DMS114 treated with DMSO at 0.1 percent for 48 hours (cell line): ENCODE measurements around the gene AQP6.

Experiments
- DNase-seq: peaks from one replicate; lab custom pipeline; 2025; ENCODE audit not compliant: unreplicated experiment; lab: John Stamatoyannopoulos, UW

Gene AQP6

DNA sequence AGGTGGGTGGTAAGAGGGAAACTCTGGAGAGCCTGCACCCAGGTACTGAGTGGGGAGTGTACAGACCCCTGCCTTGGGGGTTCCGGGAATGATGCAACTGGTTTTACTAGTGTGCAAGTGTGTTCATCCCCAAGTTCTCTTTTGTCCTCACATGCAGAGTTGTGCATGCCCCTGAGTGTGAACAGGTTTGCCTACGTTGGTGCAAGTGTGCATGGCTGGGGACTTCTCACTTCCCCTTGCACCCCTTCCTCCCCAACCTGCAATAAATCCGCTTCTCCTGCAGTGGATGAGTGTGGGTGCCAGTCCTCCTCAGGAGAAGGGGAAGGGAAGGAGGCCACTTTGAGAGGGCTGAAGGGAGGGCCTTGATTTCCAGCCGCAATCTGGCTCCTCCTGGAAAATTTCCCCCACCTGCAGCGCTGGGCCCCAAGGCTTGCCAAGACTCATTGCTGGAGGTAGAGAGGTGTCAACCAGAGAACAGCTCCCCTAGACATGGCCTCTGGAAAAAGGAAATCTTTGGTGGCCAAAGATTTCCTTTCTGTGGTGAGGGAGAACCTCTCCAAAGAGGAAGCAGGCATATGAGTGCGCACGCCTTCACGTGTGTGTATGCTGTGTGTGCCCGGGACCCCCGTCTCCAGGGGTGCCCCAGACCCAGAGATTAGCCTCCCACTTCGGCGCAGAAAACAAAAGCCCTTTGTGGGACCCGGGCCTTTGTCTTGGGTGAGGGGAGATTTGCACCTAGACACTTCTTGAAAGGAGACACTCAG lies 16.7 kb upstream of the AQP6 start:
- DNase-seq = no peak

DNA sequence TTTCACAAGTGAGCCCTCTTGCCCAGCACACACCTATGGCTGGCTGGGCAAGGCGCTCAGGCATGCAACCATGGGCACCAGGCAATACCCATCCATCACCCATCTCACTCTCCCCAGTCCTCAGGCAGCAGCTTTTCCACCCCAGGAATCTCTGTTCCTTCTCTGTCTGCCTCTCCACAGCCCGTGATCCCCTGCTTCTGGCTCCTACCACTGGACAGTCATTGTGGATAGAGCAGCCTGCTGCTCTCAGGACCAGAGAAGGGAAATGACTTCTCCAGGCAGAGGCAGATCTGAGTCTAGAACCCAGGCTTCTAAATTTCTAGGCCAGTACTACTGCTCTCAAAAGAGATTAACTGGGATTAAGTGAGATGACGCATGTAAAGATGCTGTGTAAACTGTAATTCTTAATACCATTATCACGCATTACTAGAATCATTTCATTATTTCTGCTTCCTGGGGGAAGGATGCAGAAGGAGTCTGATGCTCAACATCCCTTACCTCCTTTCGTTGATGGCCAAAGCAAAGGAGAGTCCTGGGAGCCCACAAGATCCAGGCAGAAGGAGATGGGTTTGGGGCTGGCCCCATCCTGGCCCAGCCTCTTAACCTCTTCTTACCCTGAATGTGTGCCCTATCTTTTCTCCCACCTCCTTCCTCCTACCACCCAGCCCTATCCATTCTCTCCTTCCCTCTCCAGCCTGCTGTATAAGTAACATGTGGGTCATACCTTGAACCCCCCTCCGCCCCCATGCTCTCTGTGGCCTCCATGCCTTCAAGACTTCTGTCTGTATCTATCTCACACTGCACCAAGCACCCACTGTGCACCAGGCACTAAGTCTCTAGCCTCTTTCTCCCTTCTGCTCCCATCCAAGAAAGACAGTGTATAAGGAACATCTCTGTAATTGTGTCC lies 15.8 kb upstream of the AQP6 start:
- DNase-seq = no peak

- DNase-seq = no peak
Observed at GRCh38 chr12:49957570-49957967, 15.2 kb upstream of the AQP6 start.

- DNase-seq = no peak
Observed at GRCh38 chr12:49959685-49960473, 12.9 kb upstream of the AQP6 start.

- DNase-seq = no peak
Observed at GRCh38 chr12:49960474-49961110, 12.2 kb upstream of the AQP6 start.

DNA sequence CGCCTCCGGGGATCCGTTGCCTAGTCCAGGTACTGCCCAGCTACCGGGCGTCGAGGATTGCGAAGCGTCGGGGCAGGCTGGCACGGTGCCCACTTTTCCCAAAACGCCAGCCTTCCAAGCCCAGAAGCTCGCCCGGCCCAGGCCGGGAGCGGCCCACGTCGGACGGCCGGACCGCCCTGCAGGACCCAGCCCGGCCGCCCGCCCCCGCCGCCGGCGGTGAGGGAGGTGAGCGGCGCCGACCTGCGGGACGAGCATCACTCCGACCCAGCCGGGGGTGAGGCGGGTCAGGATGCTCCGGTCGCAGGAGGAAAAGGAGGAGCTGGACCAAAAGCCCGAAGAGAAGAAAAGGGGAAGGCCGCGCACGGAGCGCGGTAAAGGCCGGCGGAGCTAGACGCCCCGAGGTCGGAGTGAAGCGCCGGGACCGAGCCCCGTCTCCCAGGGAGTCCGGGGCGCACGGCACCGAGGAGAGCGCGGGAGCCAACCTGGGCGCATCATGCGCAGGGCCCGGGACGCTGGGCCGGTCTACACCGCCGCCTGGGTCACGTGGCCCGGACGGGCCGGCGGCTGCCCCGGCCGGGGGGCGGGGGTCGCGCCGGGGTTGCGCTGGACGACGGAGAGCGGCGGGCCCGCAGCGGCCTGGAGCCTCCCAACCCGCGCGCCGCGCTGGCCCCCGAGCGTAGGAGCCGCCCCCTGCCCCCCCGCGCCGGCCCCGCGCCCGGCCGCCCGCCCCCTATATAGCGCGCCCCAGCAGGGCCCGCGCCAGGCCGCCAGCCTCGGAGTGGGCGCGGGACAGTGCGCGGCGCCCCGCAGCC lies 11.4 kb upstream of the AQP6 start, which contains the start of gene AQP5:
Gene AQP5 (plus strand): TSS at position 762 of the 812 bp plus-strand sequence. CDS start 146 bp downstream, outside the sequence.
- no peak for DNase-seq

- no peak for DNase-seq
Observed at GRCh38 chr12:49961993-49962764, 10.6 kb upstream of the AQP6 start.

DNA sequence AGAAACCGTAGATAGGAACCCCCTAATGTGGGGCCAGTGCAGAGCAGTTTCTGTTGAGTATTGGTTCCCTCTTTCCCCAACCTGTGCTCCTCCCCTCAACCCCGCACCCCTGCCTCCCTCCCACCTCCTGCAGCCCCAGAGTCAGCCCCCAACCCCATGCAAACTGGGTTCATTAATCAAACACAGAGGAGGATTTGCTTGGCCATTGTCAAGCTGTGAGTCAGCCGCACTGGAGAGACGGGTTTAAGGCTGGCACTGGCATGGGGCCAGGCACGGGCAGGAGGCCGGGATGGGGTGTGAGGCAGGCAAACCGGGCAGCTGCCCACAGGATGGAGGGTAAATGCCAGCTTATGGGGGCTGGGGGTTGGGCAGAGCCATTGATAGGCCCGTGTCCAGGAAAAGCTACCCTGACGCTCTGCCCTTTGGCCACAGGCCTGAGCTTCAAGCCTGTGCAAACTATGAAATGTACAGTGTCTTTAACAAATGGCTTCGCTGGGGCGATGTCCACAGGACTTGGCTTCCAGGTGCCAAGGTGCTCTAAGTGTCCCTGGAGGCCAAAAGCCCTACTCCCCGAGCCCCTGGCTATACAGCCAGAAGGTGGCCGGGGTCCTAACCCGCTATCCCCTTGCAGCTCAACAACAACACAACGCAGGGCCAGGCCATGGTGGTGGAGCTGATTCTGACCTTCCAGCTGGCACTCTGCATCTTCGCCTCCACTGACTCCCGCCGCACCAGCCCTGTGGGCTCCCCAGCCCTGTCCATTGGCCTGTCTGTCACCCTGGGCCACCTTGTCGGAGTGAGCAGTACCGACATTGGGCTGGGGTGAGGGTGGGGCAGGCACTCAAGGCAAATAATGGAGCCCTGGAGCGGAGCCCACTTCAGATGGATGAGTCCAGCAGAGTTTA lies 9.6 kb upstream of the AQP6 start:
- no peak for DNase-seq

DNA sequence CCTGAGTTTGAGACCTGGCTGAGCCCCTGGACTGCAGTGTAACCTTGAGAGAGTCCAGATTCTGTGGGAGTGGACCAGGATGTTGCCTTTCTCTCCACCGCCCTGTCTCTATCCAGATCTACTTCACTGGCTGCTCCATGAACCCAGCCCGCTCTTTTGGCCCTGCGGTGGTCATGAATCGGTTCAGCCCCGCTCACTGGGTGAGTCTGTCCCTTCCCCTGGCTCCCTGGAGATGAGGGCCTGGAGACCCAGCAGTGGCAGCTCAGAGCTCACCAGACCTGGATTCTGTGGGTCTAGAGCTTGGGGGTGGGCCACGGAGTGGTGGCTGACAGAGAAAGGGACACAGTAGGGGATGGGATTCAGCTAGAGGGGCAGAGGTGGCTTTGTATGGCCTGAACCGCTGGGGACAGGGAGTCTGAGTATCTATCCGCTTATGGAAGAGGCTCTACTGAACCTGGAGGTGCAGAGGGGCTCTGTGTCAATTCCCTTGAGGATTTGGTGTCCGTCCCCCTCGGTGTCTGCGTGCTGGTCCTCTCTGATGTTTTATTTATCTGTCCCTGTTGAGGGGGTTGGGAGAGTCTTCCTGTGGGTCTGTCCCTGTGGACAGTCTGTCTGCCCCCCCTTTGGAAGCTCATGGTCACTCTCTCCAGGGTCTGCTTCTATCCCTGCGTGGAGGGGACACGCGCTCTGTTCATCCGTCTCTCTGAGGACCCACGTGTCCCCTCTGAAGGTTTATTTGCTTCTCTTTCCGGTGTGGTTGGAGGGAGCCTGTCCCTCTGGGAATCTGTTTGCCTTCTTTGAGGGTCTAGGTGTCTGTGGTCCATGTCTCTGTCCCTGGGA lies 8.6 kb upstream of the AQP6 start:
- no peak for DNase-seq

GRCh38 chr12:49964849-49965624 lies 7.7 kb upstream of the AQP6 start:
- DNase-seq = no peak

DNA sequence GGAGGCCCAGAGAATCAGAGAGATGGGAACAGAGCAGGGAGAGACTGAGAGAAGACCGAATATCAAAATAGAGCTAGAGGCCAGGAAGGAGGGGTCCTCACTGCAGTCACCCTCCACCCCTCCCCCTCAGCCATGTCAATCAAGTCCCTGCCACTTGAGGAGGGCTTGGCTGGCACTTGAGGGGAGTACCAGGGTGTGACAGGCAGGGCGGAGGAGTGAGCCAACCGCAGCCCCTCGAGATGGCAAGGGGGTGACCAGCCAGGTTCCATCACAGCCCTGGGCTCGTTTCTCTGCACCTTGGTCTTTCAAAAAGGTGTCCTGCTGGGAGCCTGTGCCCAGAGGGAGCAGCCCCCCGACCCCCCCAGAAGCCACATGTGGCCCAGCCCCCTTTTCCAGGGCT lies 6.9 kb upstream of the AQP6 start:
- no peak for DNase-seq

GRCh38 chr12:49966511-49967041 lies 6.2 kb upstream of the AQP6 start:
- no peak for DNase-seq

DNA sequence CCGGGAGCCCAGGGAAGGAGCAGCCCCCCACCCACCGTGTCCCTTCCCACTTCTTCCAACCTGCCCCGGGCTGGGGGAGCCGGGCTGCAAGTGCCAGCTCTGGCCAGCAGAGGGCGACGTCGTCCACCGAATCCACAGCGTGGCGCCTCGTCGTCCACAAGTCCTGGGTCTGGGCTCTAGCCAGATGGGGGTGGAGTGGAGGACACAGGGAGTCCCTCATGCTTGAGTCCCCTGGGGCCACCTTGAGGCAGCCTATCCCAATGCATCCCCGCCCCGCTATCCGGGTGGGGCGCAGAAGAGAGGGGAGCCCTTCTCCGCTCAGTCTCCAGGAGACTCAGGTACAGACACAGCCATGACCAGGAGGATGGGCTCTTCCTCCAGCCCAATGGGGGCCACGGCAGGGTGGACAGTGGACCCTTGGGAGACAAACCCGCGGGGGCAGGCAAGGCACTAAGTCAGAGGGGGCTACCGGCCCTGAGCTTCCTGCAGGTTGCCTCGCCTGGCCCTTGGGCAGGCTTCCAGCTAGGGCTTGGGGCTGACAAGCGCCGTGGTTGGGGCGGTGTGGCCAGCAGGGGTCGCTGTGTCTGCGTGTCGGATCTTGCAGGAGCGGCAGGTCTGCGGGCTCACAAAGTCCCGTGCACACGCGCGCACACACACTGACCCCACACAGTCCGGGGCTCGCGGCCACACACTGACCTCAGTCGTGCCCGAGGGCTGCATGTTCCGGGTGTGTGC lies 5.5 kb upstream of the AQP6 start:
- DNase-seq = peak; percentile 56

- DNase-seq = no peak
Observed at GRCh38 chr12:49967777-49968250, 4.9 kb upstream of the AQP6 start.

DNA sequence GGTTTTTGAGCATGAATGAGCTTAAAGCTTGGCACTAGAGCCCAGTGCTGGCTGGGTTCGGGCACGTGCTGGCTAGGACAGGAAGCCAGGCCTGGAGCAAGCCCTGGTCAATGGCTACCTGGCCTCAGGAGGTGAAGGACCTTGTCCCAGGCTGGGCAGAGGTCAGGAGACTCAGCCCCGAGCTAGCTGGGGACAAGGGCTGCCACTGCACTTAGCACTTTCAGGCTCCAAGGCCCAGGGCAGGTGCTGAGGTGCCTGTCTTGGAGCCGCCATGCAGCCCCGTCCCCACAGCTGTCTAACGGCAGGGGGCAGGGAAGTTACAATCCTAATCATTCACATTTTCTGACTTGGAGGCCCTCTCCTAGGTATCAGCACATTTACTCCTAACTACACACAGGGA lies 4.3 kb upstream of the AQP6 start:
- DNase-seq = no peak
